MCF 10A (cell line): ENCODE data around the gene HSF4. TPM values are rescaled to one million over a fixed set of nuclear protein-coding genes. Genes with fewer than 3 reads are reported as not detected.
A peak's percentile ranks its signal among the peaks of the same experiment; 100 is the strongest.

Experiments used
- BruUV-seq: library from RNA; stranded (reverse); fragments of 400-500 nt; replicated peaks from 2 replicates; lab custom pipeline; 2021; lab: Mats Ljungman, UMichigan
- CTCF ChIA-PET: fragments of 300-600 bp; sonication (Branson Sonifier 250); formaldehyde crosslinking; extraction: SDS; loops from one replicate; lab custom pipeline; 2021; ENCODE audit warnings: antibody characterized with exemption, inconsistent platforms; lab: Yijun Ruan, JAX
- POLR2A ChIA-PET: fragments of 300-600, 350-650 bp; sonication (Branson Sonifier 250); formaldehyde crosslinking; extraction: SDS; loops from one replicate; lab custom pipeline; 2020; ENCODE audit warnings: antibody characterized with exemption, inconsistent platforms; lab: Yijun Ruan, JAX
- DNase-seq: peaks from one replicate; pipeline ENCODE4 v3.0.0-alpha.2; 2018; ENCODE audit not compliant: unreplicated experiment
- H3K27ac Mint-ChIP-seq: one replicate; pipeline ENCODE4 v1.8.0; 2022; ENCODE audit warnings: mild to moderate bottlenecking, low read depth, mixed read lengths; ENCODE audit not compliant: unreplicated experiment
- H3K27me3 Mint-ChIP-seq: one replicate; pipeline ENCODE4 v1.8.0; 2022; ENCODE audit warnings: mixed read lengths; ENCODE audit not compliant: insufficient read depth, unreplicated experiment
- H3K36me3 Mint-ChIP-seq: one replicate; pipeline ENCODE4 v1.8.0; 2022; ENCODE audit warnings: mild to moderate bottlenecking, moderate library complexity, mixed read lengths; ENCODE audit not compliant: insufficient read depth, unreplicated experiment
- H3K4me1 Mint-ChIP-seq: one replicate; pipeline ENCODE4 v1.8.0; 2022; ENCODE audit warnings: mixed read lengths; ENCODE audit not compliant: insufficient read depth, unreplicated experiment
- H3K4me3 Mint-ChIP-seq: one replicate; pipeline ENCODE4 v1.8.0; 2022; ENCODE audit warnings: mild to moderate bottlenecking, moderate library complexity, mixed read lengths; ENCODE audit not compliant: unreplicated experiment
- H3K9me3 Mint-ChIP-seq: one replicate; pipeline ENCODE4 v1.8.0; 2022; ENCODE audit warnings: mixed read lengths; ENCODE audit not compliant: unreplicated experiment
- CTCF ChIP-seq: fragments of 200-600 bp; IDR thresholded peaks from one replicate; pipeline ENCODE4 v1.8.0; 2022; ENCODE audit warnings: antibody characterized with exemption, mild to moderate bottlenecking; ENCODE audit not compliant: unreplicated experiment
- intact Hi-C: fragments of 100-400 bp; cut with micrococcal nuclease; formaldehyde crosslinking; loops from 2 replicates; pipeline ENCODE4 v1.14.1; 2022
- microRNA-seq: library from miRNA; unstranded; fragments of <30 nt; microRNA quantifications from one replicate; pipeline ENCODE4 v1.2.0, GENCODE V29; 2022
- total RNA-seq: library from RNA; stranded (reverse); gene quantifications from 2 replicates; pipeline ENCODE4 v1.2.3, GENCODE V29; 2022

The HSF4 gene
- total RNA-seq, 1 experiment from 2014 or later = 34.3 TPM

- Mint-ChIP-seq H3K4me1 (peaks cover 15% of the 10 kb centered on the region), H3K27ac (no peak overlapping the region), H3K9me3 (no peaks in the 10 kb centered on the region), H3K27me3 (no peaks in the 10 kb centered on the region), H3K36me3 (peaks cover 7% of the 10 kb centered on the region), H3K4me3 (no peak overlapping the region)
- no peak for DNase-seq
- ChIA-PET POLR2A (interaction anchor here (1.3 kb wide), 1 partner anchor 10 kb away, joined by 6 read pairs; the partner anchor contains the start of gene TMEM208), CTCF (interaction anchor here (0.6 to 1.2 kb wide), 4 partner anchors 10 to 240 kb away, joined by 3 to 5 read pairs (median 4); partner anchors contain the start of gene TMEM208)
- no TSS peak for BruUV-seq
- intact Hi-C loops = no loop called here
- no peak for TF ChIP-seq CTCF
Measured at GRCh38 chr16:67216612-67217490, 52.3 kb downstream of the HSF4 start.

Small RNA genes lying within 50 kb of the gene (microRNA-seq; reads per million reads assigned to microRNA genes)
- 52.5 reads per million, percentile 67 among the genes with 10 or more reads in this experiment for gene MIR328

Other genes starting within 250 kb of the HSF4 start
- gene CDH16, start 245.9 kb upstream of the HSF4 start, total RNA-seq = 0.25 TPM in 1 of 2 replicates, not detected in the other
- 0.29 TPM in 1 of 2 replicates, not detected in the other for gene RRAD, start 239.2 kb upstream of the HSF4 start, total RNA-seq
- gene CIAO2B, start 230.3 kb upstream of the HSF4 start, total RNA-seq = 133 and 159 TPM in 2 replicates
- gene CES2, start 229.2 kb upstream of the HSF4 start, total RNA-seq = 65.7 and 68.7 TPM in 2 replicates
- 0.52 and 0.65 TPM in 2 replicates for gene CES3, start 203.5 kb upstream of the HSF4 start, total RNA-seq
- gene CES4A, start 176.2 kb upstream of the HSF4 start, total RNA-seq = 5.1 and 6.6 TPM in 2 replicates
- 87.1 and 105 TPM in 2 replicates for gene CBFB, start 135.6 kb upstream of the HSF4 start, total RNA-seq
- 13.8 and 14.5 TPM in 2 replicates for gene PHAF1, start 54.8 kb upstream of the HSF4 start, total RNA-seq
- 0.84 and 1.9 TPM in 2 replicates for gene B3GNT9, start 13.7 kb upstream of the HSF4 start, total RNA-seq
- 12.9 and 13.3 TPM in 2 replicates for gene TRADD, start 4.8 kb upstream of the HSF4 start, total RNA-seq
- gene FBXL8, start 4.8 kb upstream of the HSF4 start, total RNA-seq = 15.9 and 17.2 TPM in 2 replicates
- 49.8 and 65.7 TPM in 2 replicates for gene NOL3, start 5.8 kb downstream of the HSF4 start, total RNA-seq
- 18.1 and 18.7 TPM in 2 replicates for gene MATCAP1, start 19.2 kb downstream of the HSF4 start, total RNA-seq
- gene EXOC3L1, start 25.4 kb downstream of the HSF4 start, total RNA-seq = not detected in 2 replicates
- 81.0 and 85.5 TPM in 2 replicates for gene E2F4, start 27.4 kb downstream of the HSF4 start, total RNA-seq
- gene ELMO3, start 34.4 kb downstream of the HSF4 start, total RNA-seq = 9.6 and 12.0 TPM in 2 replicates
- 44.4 and 55.5 TPM in 2 replicates for gene TMEM208, start 62.4 kb downstream of the HSF4 start, total RNA-seq
- gene FHOD1, start 82.7 kb downstream of the HSF4 start, total RNA-seq = 12.1 and 14.7 TPM in 2 replicates
- gene SLC9A5, start 84.2 kb downstream of the HSF4 start, total RNA-seq = 0.40 and 1.4 TPM in 2 replicates
- 30.4 and 32.7 TPM in 2 replicates for gene PLEKHG4, start 114.8 kb downstream of the HSF4 start, total RNA-seq
- not detected in 2 replicates for gene KCTD19, start 162.0 kb downstream of the HSF4 start, total RNA-seq
- gene LRRC36, start 162.1 kb downstream of the HSF4 start, total RNA-seq = not detected in 2 replicates
- not detected in 2 replicates for gene TPPP3, start 228.8 kb downstream of the HSF4 start, total RNA-seq